Duodenal mucosa (tissue), 2 donors: ENCODE data around the gene NUP93.

Experiments used
- H3K27ac ChIP-seq: one replicate; pipeline ENCODE4 v1.7.0; 2013; ENCODE audit warnings: low read depth, low read length
- H3K27me3 ChIP-seq, 2 donors: one replicate each; pipeline ENCODE4 v1.7.0; 2013; ENCODE audit warnings: low read length in 2 of 2, control low read depth in 1 of 2; ENCODE audit not compliant: insufficient read depth in 2 of 2, control insufficient read depth in 1 of 2
- H3K36me3 ChIP-seq, 2 donors: one replicate each; pipeline ENCODE4 v1.7.0; 2013; ENCODE audit warnings: low read length in 2 of 2, control low read depth in 1 of 2; ENCODE audit not compliant: insufficient read depth in 2 of 2, control insufficient read depth in 1 of 2
- H3K4me1 ChIP-seq, 2 donors: one replicate each; pipeline ENCODE4 v1.7.0; 2013; ENCODE audit warnings: low read length in 2 of 2, control low read depth in 1 of 2; ENCODE audit not compliant: insufficient read depth in 2 of 2, control insufficient read depth in 1 of 2
- H3K4me3 ChIP-seq, 2 donors: one replicate each; pipeline ENCODE4 v1.7.0; 2013; ENCODE audit warnings: low read length in 2 of 2, low read depth in 1 of 2
- H3K9ac ChIP-seq, 2 donors: one replicate each; pipeline ENCODE4 v1.7.0; 2013; ENCODE audit warnings: low read length in 2 of 2, low read depth in 1 of 2
- H3K9me3 ChIP-seq, 2 donors: one replicate each; pipeline ENCODE4 v1.7.0; 2013; ENCODE audit warnings: low read length in 2 of 2, control low read depth in 1 of 2; ENCODE audit not compliant: control insufficient read depth in 1 of 2

The NUP93 gene

DNA sequence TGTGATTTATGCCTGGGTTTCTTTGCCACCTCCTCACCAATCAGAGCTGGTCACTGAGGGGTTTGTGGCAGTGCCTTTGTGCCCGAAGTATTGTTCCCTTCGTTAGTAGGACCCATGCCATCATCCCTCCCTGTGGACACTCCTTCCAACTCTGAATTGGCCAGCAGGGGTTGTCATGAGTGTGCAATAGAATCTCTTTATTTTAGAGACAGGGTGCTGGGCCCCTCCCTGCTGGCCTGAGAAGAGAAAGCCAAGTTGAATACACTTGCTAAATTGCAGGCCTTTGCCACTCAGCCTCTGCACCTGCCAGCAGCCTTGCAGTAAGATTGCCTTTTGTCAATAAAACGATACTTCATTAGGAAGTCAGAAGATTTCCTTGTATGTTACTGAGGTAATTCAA, 94.4 kb downstream of the NUP93 start:
- Histone ChIP-seq H3K9me3 (no peaks in the 10 kb centered on the region), H3K4me3 (no peak overlapping the region), H3K36me3 (peaks cover 9 to 40% of the 10 kb centered on the region in 2 donors), H3K27ac (no peak overlapping the region), H3K27me3 (no peaks in the 10 kb centered on the region), H3K4me1 (no peaks in the 10 kb centered on the region), H3K9ac (no peak overlapping the region)

- Histone ChIP-seq H3K9ac (no peak overlapping the region), H3K4me3 (no peak overlapping the region), H3K27me3 (no peaks in the 10 kb centered on the region), H3K27ac (no peak overlapping the region), H3K36me3 (peaks cover 8 to 38% of the 10 kb centered on the region in 2 donors), H3K9me3 (no peaks in the 10 kb centered on the region), H3K4me1 (no peaks in the 10 kb centered on the region)
Observed at GRCh38 chr16:56824804-56825203, 94.9 kb downstream of the NUP93 start.

- no peaks in the 10 kb centered on the region for H3K4me1 ChIP-seq
Observed at GRCh38 chr16:56825826-56826225, 95.9 kb downstream of the NUP93 start.

GRCh38 chr16:56828647-56829046, 98.7 kb downstream of the NUP93 start:
- Histone ChIP-seq H3K36me3 (peaks cover 24 to 48% of the 10 kb centered on the region in 2 donors), H3K4me1 (no peaks in the 10 kb centered on the region)

More at GRCh38 chr16:56825826-56826225, 95.9 kb downstream of the NUP93 start:
- Histone ChIP-seq H3K27ac (no peak overlapping the region), H3K9me3 (no peaks in the 10 kb centered on the region), H3K9ac (no peak overlapping the region), H3K27me3 (no peaks in the 10 kb centered on the region), H3K36me3 (peaks cover 8 to 42% of the 10 kb centered on the region in 2 donors), H3K4me3 (no peak overlapping the region)

GRCh38 chr16:56830669-56831068, 100.7 kb downstream of the NUP93 start:
- Histone ChIP-seq H3K4me1 (no peaks in the 10 kb centered on the region), H3K36me3 (peaks cover 37 to 60% of the 10 kb centered on the region in 2 donors), H3K9ac (no peak overlapping the region), H3K27me3 (no peaks in the 10 kb centered on the region), H3K9me3 (no peaks in the 10 kb centered on the region), H3K27ac (no peak overlapping the region), H3K4me3 (no peak overlapping the region)

More at GRCh38 chr16:56828647-56829046, 98.7 kb downstream of the NUP93 start:
- Histone ChIP-seq H3K27ac (no peak overlapping the region), H3K27me3 (no peaks in the 10 kb centered on the region), H3K9me3 (no peaks in the 10 kb centered on the region), H3K9ac (no peak overlapping the region), H3K4me3 (no peak overlapping the region)

DNA sequence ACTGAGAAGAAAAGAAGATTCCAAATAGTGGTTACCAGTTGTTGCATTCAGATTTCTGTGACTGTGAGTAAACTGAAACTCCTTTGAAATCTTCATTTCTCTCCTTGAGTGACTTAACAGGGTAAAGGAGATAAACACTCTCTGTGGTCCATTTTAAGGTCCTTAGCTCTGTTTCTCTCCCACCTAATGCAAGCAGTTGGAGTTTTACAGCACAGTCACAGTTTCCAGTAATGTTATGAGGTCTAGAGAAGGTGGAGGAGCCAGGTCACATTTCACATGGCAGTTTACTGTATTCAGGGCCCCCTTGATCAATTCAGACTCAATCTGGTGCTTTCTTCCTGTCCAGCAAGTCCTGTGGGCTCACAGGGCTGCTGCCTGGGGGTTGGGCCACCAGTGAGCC, 102.8 kb downstream of the NUP93 start:
- Histone ChIP-seq H3K36me3 (peaks cover 46 to 69% of the 10 kb centered on the region in 2 donors), H3K4me3 (no peak overlapping the region), H3K27me3 (no peaks in the 10 kb centered on the region), H3K27ac (no peak overlapping the region), H3K9ac (no peak overlapping the region), H3K9me3 (no peaks in the 10 kb centered on the region), H3K4me1 (no peaks in the 10 kb centered on the region)

- Histone ChIP-seq H3K27me3 (no peaks in the 10 kb centered on the region), H3K4me1 (no peaks in the 10 kb centered on the region), H3K4me3 (no peak overlapping the region), H3K36me3 (peaks cover 50 to 75% of the 10 kb centered on the region in 2 donors), H3K9ac (no peak overlapping the region), H3K27ac (no peak overlapping the region), H3K9me3 (no peaks in the 10 kb centered on the region)
Observed at GRCh38 chr16:56833243-56833970, 103.5 kb downstream of the NUP93 start.

- Histone ChIP-seq H3K4me3 (no peak overlapping the region), H3K4me1 (no peaks in the 10 kb centered on the region), H3K27me3 (no peaks in the 10 kb centered on the region), H3K36me3 (peaks cover 44 to 78% of the 10 kb centered on the region in 2 donors), H3K27ac (no peak overlapping the region), H3K9ac (no peak overlapping the region), H3K9me3 (no peaks in the 10 kb centered on the region)
Observed at GRCh38 chr16:56835320-56835719, 105.4 kb downstream of the NUP93 start.

DNA sequence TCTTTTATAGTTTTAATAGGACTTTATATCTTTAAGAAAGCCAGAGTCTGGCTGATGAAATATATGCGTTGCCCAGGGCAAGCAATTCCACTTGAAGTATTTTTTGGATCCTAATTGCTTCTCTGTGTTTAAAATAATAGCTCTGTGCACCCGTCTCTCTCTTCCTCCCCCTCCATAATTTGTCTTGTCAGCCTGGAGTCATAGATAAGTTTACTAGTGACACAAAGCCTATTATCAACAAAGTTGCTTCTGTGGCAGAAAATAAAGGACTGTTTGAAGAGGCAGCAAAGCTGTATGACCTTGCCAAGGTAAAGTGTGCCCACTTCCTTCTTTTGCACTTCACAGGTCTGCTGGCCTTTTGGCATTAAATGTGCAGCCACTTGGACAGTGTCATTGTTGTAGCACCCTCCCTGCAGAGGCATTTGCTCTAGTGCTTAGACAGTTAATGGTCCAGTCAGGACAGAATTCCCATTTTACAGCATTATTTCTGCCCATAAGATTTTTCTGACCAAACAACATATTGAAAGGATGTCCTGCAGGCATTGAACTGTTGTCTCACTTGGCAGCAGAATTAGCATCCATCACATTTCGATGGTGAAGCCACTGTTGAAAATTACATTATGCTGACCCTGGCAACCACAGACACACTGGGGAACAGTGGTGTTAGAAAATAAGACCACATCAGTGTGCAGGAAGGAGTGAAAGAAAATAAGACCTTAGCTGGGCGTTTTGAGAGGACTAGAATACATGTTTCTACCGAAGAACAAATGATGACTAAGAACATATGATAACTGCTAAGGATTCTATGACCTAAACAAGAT, 106.7 kb downstream of the NUP93 start:
- H3K4me1 ChIP-seq: no peaks in the 10 kb centered on the region
- H3K36me3 ChIP-seq: peaks cover 47 to 77% of the 10 kb centered on the region in 2 donors
- H3K9me3 ChIP-seq: no peaks in the 10 kb centered on the region
- no peak overlapping the region for H3K9ac ChIP-seq
- no peak overlapping the region for H3K4me3 ChIP-seq
- H3K27ac ChIP-seq: no peak overlapping the region
- H3K27me3 ChIP-seq: no peaks in the 10 kb centered on the region

- Histone ChIP-seq H3K4me1 (no peaks in the 10 kb centered on the region), H3K4me3 (no peak overlapping the region), H3K36me3 (peaks cover 42 to 77% of the 10 kb centered on the region in 2 donors)
Observed at GRCh38 chr16:56838622-56839337, 108.9 kb downstream of the NUP93 start.

More at GRCh38 chr16:56838622-56839337, 108.9 kb downstream of the NUP93 start:
- H3K27ac ChIP-seq: no peak overlapping the region
- no peak overlapping the region for H3K9ac ChIP-seq
- H3K27me3 ChIP-seq: no peaks in the 10 kb centered on the region
- H3K9me3 ChIP-seq: no peaks in the 10 kb centered on the region
